IMR-90 (cell line): ENCODE data around the gene ATRN. TPM values are rescaled to one million over a fixed set of nuclear protein-coding genes. Genes with fewer than 3 reads are reported as not detected.

Experiments
- ATAC-seq: fragments of 200-7000 bp; cut with Tn5 transposase; 2 replicates; pipeline ENCODE4 v1.9.1; 2020; ENCODE audit warnings: low read depth, mild to moderate bottlenecking, moderate library complexity
- BruUV-seq: library from RNA; stranded (reverse); fragments of 400-500 nt; replicated peaks from 2 replicates; lab custom pipeline; 2021; lab: Mats Ljungman, UMichigan
- CTCF ChIA-PET: fragments of 300-600 bp; formaldehyde crosslinking; extraction: SDS; loops from one replicate; lab custom pipeline; 2021; ENCODE audit warnings: antibody characterized with exemption; lab: Yijun Ruan, JAX
- POLR2A ChIA-PET: fragments of 300-600 bp; sonication (Branson Sonifier 250); formaldehyde crosslinking; loops from one replicate; lab custom pipeline; 2022; ENCODE audit warnings: antibody characterized with exemption; ENCODE audit not compliant: unreplicated experiment; lab: Charles Lee
- DNase-seq: peaks from one replicate; pipeline ENCODE4 v3.0.0; 2013
- H2AFZ ChIP-seq: replicated peaks from 2 replicates; pipeline ENCODE3; 2013; ENCODE audit warnings: low read length, mild to moderate bottlenecking; ENCODE audit not compliant: poor library complexity
- H2AK5ac ChIP-seq: 2 replicates; pipeline ENCODE4 v1.6.1; 2013; ENCODE audit warnings: low read depth, low read length, inconsistent platforms
- H2AK9ac ChIP-seq: replicated peaks from 2 replicates; pipeline ENCODE3; 2013; ENCODE audit warnings: mild to moderate bottlenecking, low read depth, low read length, moderate library complexity; ENCODE audit not compliant: poor library complexity
- H2BK120ac ChIP-seq: 2 replicates; pipeline ENCODE4 v1.6.1; 2013; ENCODE audit warnings: low read depth, low read length, inconsistent platforms
- H2BK15ac ChIP-seq: 3 replicates; pipeline ENCODE4 v1.6.1; 2013; ENCODE audit warnings: low read depth, low read length, inconsistent platforms
- H2BK20ac ChIP-seq: 2 replicates; pipeline ENCODE4 v1.6.1; 2013; ENCODE audit warnings: low read depth, mild to moderate bottlenecking, inconsistent platforms, low read length, moderate library complexity
- H2BK5ac ChIP-seq: 2 replicates; pipeline ENCODE4 v1.6.1; 2013; ENCODE audit warnings: mild to moderate bottlenecking, low read depth, low read length, inconsistent platforms; ENCODE audit not compliant: poor library complexity, severe bottlenecking
- H3K14ac ChIP-seq: replicated peaks from 2 replicates; pipeline ENCODE4 v1.6.1; 2013; ENCODE audit warnings: low read depth, low read length, inconsistent platforms
- H3K18ac ChIP-seq: 2 replicates; pipeline ENCODE4 v1.6.1; 2013; ENCODE audit warnings: low read depth, low read length, control low read depth
- H3K23ac ChIP-seq: 2 replicates; pipeline ENCODE4 v1.6.1; 2013; ENCODE audit warnings: low read depth, low read length, inconsistent platforms
- H3K27ac ChIP-seq: 2 replicates; pipeline ENCODE4 v1.5.1; 2013; ENCODE audit warnings: mild to moderate bottlenecking, control low read depth, low read length; ENCODE audit not compliant: insufficient read depth
- H3K27me3 ChIP-seq: 2 replicates; pipeline ENCODE4 v1.6.1; 2013; ENCODE audit warnings: low read length; ENCODE audit not compliant: control insufficient read depth, insufficient read depth
- H3K36me3 ChIP-seq: 2 replicates; pipeline ENCODE4 v1.6.1; 2013; ENCODE audit warnings: low read length, mixed read lengths; ENCODE audit not compliant: control insufficient read depth, insufficient read depth
- H3K4ac ChIP-seq: 2 replicates; pipeline ENCODE4 v1.6.1; 2013; ENCODE audit warnings: low read depth, low read length, inconsistent platforms
- H3K4me1 ChIP-seq: 2 replicates; pipeline ENCODE4 v1.6.1; 2013; ENCODE audit warnings: low read length, mixed read lengths; ENCODE audit not compliant: control insufficient read depth, insufficient read depth
- H3K4me2 ChIP-seq: 2 replicates; pipeline ENCODE4 v1.6.1; 2013; ENCODE audit warnings: low read depth, mild to moderate bottlenecking, control low read depth, low read length, moderate library complexity
- H3K4me3 ChIP-seq: 2 replicates; pipeline ENCODE4 v1.5.1; 2013; ENCODE audit warnings: low read depth, mild to moderate bottlenecking, control low read depth, low read length, moderate library complexity; ENCODE audit not compliant: insufficient read depth
- H3K56ac ChIP-seq: 2 replicates; pipeline ENCODE4 v1.6.1; 2013; ENCODE audit warnings: low read length, inconsistent platforms; ENCODE audit not compliant: insufficient read depth; ENCODE audit errors: extremely low read depth
- H3K79me1 ChIP-seq, 2 experiments: 2 replicates each; pipeline ENCODE4 v1.6.1; 2013; ENCODE audit warnings: low read length in 2 of 2, inconsistent platforms in 1 of 2, low read depth in 1 of 2
- H3K9ac ChIP-seq: 2 replicates; pipeline ENCODE4 v1.6.1; 2013; ENCODE audit warnings: low read depth, low read length, control low read depth
- H3K9me1 ChIP-seq: 2 replicates; pipeline ENCODE4 v1.6.1; 2013; ENCODE audit warnings: low read length, inconsistent platforms; ENCODE audit not compliant: insufficient read depth
- H3K9me3 ChIP-seq: 2 replicates; pipeline ENCODE4 v1.6.1; 2013; ENCODE audit warnings: low read length; ENCODE audit not compliant: control insufficient read depth, insufficient read depth
- H4K20me1 ChIP-seq: 2 replicates; pipeline ENCODE4 v1.6.1; 2013; ENCODE audit warnings: low read length, inconsistent platforms; ENCODE audit not compliant: insufficient read depth
- H4K5ac ChIP-seq: 2 replicates; pipeline ENCODE4 v1.6.1; 2013; ENCODE audit warnings: mild to moderate bottlenecking, low read depth, low read length, control low read depth
- H4K8ac ChIP-seq, 2 experiments: 2 replicates each; pipeline ENCODE4 v1.6.1; 2013; ENCODE audit warnings: low read depth in 2 of 2, low read length in 2 of 2, control low read depth in 1 of 2, inconsistent platforms in 1 of 2
- H4K91ac ChIP-seq: 2 replicates; pipeline ENCODE4 v1.6.1; 2013; ENCODE audit warnings: low read depth, low read length, inconsistent platforms; ENCODE audit not compliant: insufficient read depth
- BHLHE40 ChIP-seq: fragments of 150-350 bp; IDR thresholded peaks from 2 replicates; pipeline ENCODE4 v1.6.1; 2016; ENCODE audit warnings: mild to moderate bottlenecking, low read depth, low read length
- CEBPB ChIP-seq: IDR thresholded peaks from 2 replicates; pipeline ENCODE4 v1.6.1; 2012; ENCODE audit warnings: low read depth, low read length, improper control_type of control experiment
- CTCF ChIP-seq: conservative IDR thresholded peaks from 2 replicates; pipeline ENCODE4 v1.5.1; 2012; ENCODE audit warnings: mild to moderate bottlenecking, low read depth, low read length, improper control_type of control experiment
- FOS ChIP-seq: fragments of 150-350 bp; IDR thresholded peaks from 2 replicates; pipeline ENCODE4 v1.6.1; 2016; ENCODE audit warnings: low read depth, low read length
- MXI1 ChIP-seq: IDR thresholded peaks from 2 replicates; pipeline ENCODE4 v1.6.1; 2012; ENCODE audit warnings: low read depth, mild to moderate bottlenecking, low read length, moderate library complexity, borderline replicate concordance
- POLR2A ChIP-seq: IDR thresholded peaks from 2 replicates; pipeline ENCODE4 v1.6.1; 2012; ENCODE audit warnings: mild to moderate bottlenecking, low read depth, low read length
- RAD21 ChIP-seq: IDR thresholded peaks from 2 replicates; pipeline ENCODE4 v1.6.1; 2012; ENCODE audit warnings: low read length, improper control_type of control experiment
- RCOR1 ChIP-seq: IDR thresholded peaks from 2 replicates; pipeline ENCODE4 v1.6.1; 2012; ENCODE audit warnings: mild to moderate bottlenecking, low read length, improper control_type of control experiment; ENCODE audit not compliant: insufficient replicate concordance
- USF2 ChIP-seq: fragments of 150-350 bp; IDR thresholded peaks from 2 replicates; pipeline ENCODE4 v1.6.1; 2017; ENCODE audit warnings: mild to moderate bottlenecking, antibody characterized with exemption, low read length, low read depth
- WGBS, 2 experiments: methylation state at CpG; one replicate each; pipeline versions ENCODE4 v1.1.5 to v1.1.7; 2013; ENCODE audit warnings: missing lambda C conversion rate in 2 of 2; ENCODE audit not compliant: insufficient read length in 1 of 2; ENCODE audit errors: extremely low coverage in 2 of 2; 5-methylcytosine and 5-hydroxymethylcytosine counted together
- dilution Hi-C: fragments of 300-500 bp; cut with HindIII; formaldehyde crosslinking; loops from one replicate; pipeline ENCODE4 v1.14.3; 2018; ENCODE audit warnings: low sequenced_read_pairs; ENCODE audit not compliant: unreplicated experiment
- in situ Hi-C: fragments of 300-500 bp; cut with MboI; formaldehyde crosslinking; loops from 3 replicates; pipeline ENCODE4 v1.14.3; 2019; ENCODE audit warnings: low sequenced_read_pairs, inconsistent platforms, mixed read lengths
- intact Hi-C: fragments of 100-400 bp; cut with micrococcal nuclease; formaldehyde crosslinking; loops from 2 replicates; pipeline ENCODE4 v1.10.0; 2022
- polyA plus RNA-seq, 3 experiments: library from polyadenylated mRNA; depleted of rRNA; stranded (reverse); fragments of >200 nt; gene quantifications; 2 replicates each; pipeline ENCODE4 v1.2.3, GENCODE V29; 2012; ENCODE audit warnings: low replicate concordance in 1 of 3
- total RNA-seq: library from RNA; depleted of rRNA; stranded (reverse); fragments of >200 nt; gene quantifications from 2 replicates; pipeline ENCODE4 v1.2.3, GENCODE V29; 2012

The ATRN gene
- total and polyA plus RNA-seq, 2 of the 4 experiments (the other 2 are of a cell fraction), result 32.3 to 46.2 TPM

DNA sequence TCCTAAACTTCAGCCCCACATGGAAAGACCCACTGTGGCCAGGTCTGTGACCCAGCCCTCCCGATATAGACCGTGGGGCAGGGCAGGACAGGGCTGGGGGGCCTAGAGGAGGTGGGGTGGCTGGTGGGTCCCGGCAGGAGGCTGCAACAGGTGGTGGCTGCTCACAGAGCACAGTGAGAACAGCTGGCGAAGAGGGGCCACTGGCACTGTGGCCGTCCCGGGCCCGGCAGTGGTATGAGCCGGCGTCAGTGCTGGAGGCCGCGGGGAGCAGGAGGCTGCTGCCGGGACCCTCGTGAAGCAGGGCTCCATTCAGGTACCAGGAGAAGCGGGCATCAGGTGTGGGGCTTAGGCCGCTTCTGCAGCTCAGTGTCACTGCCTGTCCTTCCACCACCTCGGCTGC, 228.2 kb downstream of the ATRN start:
- H3K14ac ChIP-seq, result no peak overlapping the region
- H3K27ac ChIP-seq, result no peak overlapping the region
- H3K4ac ChIP-seq, result no peak overlapping the region
- in situ Hi-C loops (no loop called here), intact Hi-C loops (no loop called here), dilution Hi-C loops (no loop called here)
- H3K4me1 ChIP-seq, result no peaks in the 10 kb centered on the region
- ChIA-PET POLR2A (no interaction called here), CTCF (no interaction called here)
- no peak overlapping the region for H2BK20ac ChIP-seq
- no peak for TF ChIP-seq USF2
- TF ChIP-seq RCOR1, result no peak
- no peak for TF ChIP-seq RAD21
- TF ChIP-seq POLR2A, result no peak
- no peak for TF ChIP-seq FOS
- no peak for TF ChIP-seq BHLHE40
- no peak for TF ChIP-seq CTCF
- TF ChIP-seq CEBPB, result no peak
- TF ChIP-seq MXI1, result no peak
- WGBS, 2 experiments, result 77% methylated on average over 6 of the region's 16 CpGs; no CpG with 5 or more reads in 1 of the 2 experiments
- no peak overlapping the region for H4K8ac ChIP-seq
- H4K91ac ChIP-seq, result no peak overlapping the region
- no TSS peak for BruUV-seq
- no peaks in the 10 kb centered on the region for H3K9me1 ChIP-seq
- H4K5ac ChIP-seq, result no peak overlapping the region
- no peak overlapping the region for H3K4me2 ChIP-seq
- no peaks in the 10 kb centered on the region for H3K36me3 ChIP-seq
- H4K20me1 ChIP-seq, result no peaks in the 10 kb centered on the region
- DNase-seq (no peak), ATAC-seq (no peak)
- H3K9ac ChIP-seq, result no peak overlapping the region
- no peak overlapping the region for H2AK9ac ChIP-seq
- peaks cover 41% of the 10 kb centered on the region; the same call in 1 of the 2 replicates for H3K27me3 ChIP-seq
- no peak overlapping the region for H2BK120ac ChIP-seq
- no peak overlapping the region for H2BK15ac ChIP-seq
- H2AFZ ChIP-seq, result no peak overlapping the region
- H3K79me1 ChIP-seq, result no peaks in the 10 kb centered on the region
- H3K56ac ChIP-seq, result no peak overlapping the region
- no peak overlapping the region for H3K23ac ChIP-seq
- no peak overlapping the region for H3K4me3 ChIP-seq
- no peak overlapping the region for H3K18ac ChIP-seq
- H3K9me3 ChIP-seq, result peaks cover 4% of the 10 kb centered on the region; the same call in 1 of the 2 replicates
- H2AK5ac ChIP-seq, result no peak overlapping the region
- H2BK5ac ChIP-seq, result no peak overlapping the region
